ENCODE measurements around the gene PRKD1.
A peak's percentile ranks its signal among the peaks of the same experiment; 100 is the strongest.
"Not testable (repeated sequence)": the region's sequence is repeated elsewhere in the genome, so short reads cannot be mapped to it uniquely, and the experiment has no call there.

Gene PRKD1

DNA sequence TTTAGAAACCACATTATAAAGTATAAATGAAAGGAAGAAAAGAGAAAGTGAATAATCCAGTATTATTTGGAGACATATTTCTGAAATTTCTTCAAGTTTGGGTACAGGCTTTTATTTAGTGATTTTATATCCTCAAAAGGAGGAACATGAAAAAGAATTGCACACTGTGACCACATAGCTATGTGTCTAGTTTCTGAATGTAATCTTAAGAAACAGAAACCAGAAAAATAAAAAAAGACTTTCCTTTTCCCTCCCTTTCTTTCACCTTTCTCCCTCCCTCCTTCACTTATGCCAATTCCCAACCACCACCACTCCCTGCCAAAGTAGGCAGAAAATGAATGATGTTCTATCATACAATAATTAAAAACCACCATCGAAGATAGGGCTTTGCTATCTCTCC lies 189.6 kb downstream of the PRKD1 start:
- DNase-seq, result no peak

DNA sequence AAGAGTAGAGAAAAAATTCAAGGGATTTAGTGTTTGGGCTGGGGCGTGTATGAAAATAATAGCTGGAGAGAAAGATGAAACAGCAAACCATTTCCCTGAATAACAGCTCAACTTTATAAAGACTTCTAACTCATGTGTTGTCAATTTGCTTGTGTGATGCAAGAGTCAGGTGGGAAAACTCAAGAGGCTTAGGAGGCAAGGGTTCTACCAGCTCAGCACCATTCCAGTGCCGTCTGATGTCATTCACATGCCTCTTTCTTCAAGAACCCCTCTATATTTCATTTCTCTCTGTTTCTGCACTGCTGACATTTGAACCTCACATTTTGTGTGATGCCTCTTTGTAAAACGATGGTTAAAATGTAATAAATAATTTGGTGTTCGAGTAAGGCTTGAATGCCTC lies 192.2 kb downstream of the PRKD1 start:
- no peak for DNase-seq

DNA sequence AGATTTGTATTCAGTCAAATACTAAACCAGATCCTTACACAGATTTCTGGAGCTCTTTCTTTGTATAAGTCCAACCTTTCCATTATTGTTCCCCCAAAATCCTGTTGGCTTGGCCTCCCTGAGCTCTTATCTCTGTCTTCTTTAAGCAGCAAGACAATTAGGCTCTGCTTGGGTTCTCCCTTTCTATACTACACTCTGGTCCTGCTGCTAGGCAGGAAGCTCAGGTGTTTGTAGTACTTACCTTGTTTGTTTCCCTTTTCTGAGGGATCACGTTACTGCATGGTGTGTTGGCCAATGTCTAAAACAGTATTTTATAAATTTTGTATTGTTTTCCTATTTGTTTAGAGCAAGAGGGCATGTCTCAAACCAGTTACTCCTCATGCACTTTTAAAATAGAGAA lies 192.9 kb downstream of the PRKD1 start:
- DNase-seq, result no peak

DNA sequence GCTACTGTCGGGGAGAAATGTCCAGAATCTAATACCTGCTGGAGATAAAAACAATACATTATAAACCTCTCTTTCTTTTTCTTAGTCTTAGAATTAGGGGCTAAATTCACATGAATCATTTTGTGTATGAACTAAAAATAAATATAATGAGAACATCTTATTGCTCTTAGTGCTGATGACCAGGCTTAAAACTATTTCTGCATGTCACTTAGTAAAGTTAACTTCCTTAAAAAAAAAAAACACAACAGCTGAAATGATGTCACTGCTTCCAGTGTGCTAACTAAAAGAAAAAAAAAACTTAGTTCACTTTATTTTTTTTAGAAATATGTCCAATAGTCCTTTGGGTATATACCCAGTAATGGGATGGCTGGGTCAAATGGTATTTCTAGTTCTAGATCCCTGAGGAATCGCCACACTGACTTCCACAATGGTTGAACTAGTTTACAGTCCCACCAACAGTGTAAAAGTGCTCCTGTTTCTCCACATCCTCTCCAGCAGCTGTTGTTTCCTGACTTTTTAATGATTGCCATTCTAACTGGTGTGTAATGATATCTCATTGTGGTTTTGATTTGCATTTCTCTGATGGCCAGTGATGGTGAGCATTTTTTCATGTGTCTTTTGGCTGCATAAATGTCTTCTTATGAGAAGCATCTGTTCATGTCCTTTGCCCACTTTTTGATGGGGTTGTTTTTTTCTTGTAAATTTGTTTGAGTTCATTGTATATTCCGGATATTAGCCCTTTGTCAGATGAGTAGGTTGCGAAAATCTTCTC lies 200.9 kb downstream of the PRKD1 start:
- DNase-seq, result not testable (repeated sequence)

DNA sequence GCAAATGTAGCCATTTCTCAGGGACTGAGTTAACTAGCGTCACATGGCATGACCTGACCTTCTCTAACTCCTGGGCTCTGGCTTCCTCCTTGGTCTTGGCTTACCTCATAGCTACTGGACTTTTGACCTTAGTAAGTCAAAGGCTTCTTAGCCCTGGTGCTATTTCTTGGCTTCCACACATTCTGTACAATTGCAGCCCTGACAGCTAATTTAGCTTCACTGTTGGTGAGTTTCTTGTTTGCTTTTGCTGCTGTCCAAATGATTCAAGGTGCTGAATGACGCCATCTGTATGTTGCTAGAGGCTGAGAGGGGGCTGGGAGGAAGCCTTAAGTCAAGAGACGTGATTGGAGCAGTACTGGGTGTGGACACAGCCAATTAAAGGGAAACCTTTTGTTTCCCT lies 202.7 kb downstream of the PRKD1 start:
- peak; percentile 24 for DNase-seq

DNA sequence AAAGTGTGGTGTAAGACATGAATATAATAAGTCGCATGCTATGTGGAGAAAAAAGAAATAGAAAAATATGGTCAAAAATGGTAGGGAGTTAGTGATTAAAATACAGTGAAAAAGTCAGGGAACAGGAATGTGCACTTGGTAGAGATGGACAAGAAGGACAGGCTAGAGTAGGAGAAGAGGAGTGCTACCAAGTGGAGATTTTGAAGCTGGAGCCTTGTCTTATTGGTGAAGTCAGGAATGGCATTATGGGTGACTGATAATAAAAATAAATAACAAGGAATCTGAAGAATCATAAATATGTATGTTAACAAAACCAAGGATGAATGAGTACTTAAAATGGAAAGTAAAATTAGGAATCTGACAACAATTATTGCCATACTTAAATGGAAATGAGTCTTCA lies 204.8 kb downstream of the PRKD1 start:
- DNase-seq, result no peak

DNA sequence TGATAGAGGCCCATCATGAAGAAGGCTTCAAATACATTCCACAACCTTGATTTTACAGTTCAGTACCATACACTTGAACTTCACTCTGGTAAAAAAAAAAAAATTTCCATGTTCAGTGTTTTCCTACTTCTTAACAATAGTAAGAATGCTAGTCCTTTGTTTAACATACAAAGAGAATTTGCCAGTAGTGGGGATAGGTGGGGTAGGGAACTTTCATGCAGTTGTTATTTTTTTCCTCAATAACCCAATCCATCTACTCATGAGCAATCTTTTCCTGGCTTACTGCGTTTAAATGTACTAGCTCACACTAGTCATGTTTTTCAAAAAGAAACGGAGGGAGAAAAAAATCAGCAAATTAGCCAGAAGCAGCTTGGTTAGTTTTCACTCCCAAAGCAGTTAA lies 206.1 kb downstream of the PRKD1 start:
- DNase-seq, result no peak

DNA sequence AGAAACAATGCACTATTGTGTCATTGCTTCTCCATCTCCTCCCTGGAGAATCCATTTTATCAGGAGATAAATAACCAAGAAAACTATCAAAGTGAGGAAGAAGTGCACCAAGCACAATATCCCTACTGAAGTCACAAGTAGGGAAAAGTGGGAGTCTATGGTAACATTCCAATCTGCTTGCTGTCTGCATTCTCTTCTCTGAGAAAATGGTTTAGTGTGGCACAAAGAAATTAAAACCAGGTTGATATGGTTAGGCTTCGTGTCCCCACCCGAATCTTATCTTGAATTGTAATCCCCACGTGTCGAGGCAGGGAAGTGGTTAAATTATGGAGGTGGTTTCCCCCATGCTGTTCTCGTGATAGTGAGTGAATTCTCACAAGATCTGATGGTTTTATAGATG lies 209.7 kb downstream of the PRKD1 start:
- no peak for DNase-seq

DNA sequence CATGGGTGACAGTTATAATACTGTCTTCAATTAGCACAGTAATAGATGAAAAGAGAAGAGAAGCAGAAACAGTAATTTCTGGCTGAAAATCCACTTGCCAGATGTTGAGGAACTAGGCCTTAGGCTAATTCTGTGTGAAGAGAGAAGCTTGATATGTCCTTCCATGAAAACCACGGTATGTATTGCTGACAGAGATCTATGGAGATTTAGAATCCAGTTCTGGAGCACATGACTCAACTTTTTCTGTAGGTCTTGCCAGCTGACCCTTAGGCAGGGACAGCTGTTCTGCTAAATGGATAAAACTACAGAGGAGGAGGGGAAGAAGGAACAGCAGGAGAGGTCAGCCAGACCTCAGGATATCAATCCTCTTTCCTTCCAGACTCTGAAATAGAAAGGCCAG lies 211.5 kb downstream of the PRKD1 start:
- DNase-seq, result no peak

DNA sequence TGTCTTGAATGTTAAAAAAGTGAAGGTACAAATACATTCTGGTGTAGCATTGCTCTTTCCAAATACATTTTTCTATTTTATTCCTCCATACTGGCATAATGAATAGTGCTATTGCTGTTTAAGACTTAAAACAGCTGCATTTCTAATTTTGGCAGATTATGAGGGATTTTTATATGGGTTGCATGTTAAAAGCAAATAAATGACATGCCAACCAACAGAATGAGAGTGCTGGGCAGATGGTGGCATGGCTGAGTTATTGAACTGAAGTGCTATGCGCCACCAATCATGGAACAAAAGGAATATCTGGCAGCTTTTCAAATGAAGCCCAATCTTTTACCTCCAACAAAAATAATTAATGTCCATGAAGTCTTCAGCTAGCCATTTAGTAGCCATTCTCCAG lies 215.0 kb downstream of the PRKD1 start:
- peak; percentile 94 for DNase-seq

DNA sequence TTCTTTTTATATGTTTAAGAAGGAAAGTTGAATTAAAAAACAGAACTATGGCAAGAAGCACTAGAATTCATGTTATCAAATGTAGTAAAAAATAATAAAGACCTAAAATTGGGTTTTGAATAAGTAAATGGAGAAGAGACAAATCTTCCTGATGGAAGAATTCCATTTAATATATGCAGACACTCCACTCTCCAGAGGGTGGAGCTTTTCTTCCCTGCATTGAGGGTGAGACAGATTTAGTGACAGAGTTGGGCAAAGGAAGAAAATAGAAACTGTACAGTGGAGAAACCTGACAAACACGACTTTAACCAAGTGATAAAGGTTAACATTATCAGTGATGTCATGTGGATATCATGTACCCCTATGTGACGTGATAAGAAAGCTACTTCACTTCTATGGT lies 217.6 kb downstream of the PRKD1 start:
- no peak for DNase-seq

DNA sequence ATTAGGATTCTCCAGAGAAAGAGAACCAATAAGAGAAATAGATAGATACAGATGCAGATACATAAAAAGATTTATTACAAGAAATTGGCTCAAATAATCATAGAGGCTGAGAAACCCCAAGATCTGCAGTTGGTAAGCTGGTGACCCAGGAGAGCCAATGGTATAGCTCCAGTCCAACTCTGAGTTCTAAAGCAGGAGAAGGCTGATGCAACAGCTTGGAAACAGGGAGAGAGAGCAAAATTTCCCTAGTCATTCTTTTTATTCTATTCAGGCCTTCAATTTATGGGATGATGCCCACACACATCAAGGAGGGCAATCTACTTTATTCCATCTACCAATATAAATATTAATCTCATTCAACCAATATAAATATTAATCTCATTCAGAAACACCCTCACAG lies 218.2 kb downstream of the PRKD1 start:
- no peak for DNase-seq

DNA sequence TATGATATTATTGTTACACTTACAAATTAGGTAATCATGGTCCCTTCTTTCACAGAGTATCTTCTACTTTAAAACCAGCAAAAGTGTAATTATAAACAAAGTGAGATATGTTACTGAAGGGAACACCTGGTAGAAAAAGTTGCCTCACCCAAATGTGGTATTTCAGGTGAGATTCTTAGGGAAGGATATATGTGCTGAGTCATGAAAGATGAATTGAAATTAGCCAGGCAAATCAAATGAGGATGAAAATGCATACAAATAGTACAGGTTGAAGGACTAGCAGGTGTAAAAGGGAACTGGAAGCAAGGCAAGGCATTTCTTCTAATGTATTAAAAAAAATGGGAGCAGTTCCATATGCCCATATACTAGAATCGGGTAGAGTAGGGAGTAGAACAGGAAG lies 220.9 kb downstream of the PRKD1 start:
- no peak for DNase-seq

DNA sequence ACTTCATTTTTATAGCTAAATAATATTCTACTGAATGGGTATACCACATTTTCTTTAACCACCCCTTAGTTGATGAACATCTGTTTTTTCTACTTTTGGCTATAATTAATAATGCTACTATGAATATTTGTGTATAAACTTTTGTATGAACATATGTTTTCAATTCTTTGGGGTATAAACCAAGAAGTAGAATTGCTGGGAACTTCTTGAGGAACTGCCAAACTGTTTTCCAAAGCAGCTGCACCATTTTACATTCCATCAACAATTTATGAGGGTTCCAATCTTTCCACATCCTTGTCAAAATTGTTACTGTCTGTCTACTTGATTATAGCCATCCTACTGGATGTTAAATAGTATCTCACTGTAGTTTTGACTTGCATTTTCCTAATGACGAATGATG lies 221.8 kb downstream of the PRKD1 start:
- no peak for DNase-seq

DNA sequence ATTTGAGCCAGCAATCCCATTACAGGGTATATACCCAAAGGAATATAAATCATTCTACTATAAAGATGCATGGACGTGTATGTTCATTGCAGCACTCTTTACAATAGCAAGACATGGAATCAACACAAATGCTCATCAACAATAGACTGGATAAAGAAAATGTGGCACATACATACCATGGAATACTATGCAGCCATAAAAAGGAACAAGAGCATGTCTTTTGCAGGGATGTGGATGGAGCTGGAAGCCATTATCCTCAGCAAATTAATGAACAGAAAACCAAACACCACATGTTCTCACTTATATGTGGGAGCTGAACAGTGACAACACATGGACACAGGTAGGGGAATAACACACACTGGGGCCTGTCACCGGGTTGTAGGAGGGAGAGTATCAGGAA lies 238.1 kb downstream of the PRKD1 start:
- not testable (repeated sequence) for DNase-seq

DNA sequence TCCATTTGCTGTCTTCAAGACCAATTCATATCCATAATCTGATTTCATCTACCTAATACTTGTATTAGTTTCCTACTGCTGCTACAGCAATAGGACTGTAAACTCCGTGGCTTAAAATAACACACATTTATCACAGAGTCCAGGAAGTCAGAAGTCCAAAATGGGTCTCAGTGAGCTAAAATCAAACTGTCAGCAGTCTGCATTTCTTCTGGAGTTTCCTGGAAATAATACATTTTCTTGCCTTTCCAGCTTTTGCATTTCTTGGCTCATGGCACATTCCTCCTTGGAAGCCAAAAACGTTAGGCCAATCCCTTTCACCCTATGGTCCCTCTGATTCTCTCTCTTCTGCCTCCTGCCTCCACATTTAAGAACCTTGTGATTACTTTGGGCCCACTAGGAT lies 239.8 kb downstream of the PRKD1 start:
- no peak for DNase-seq

DNA sequence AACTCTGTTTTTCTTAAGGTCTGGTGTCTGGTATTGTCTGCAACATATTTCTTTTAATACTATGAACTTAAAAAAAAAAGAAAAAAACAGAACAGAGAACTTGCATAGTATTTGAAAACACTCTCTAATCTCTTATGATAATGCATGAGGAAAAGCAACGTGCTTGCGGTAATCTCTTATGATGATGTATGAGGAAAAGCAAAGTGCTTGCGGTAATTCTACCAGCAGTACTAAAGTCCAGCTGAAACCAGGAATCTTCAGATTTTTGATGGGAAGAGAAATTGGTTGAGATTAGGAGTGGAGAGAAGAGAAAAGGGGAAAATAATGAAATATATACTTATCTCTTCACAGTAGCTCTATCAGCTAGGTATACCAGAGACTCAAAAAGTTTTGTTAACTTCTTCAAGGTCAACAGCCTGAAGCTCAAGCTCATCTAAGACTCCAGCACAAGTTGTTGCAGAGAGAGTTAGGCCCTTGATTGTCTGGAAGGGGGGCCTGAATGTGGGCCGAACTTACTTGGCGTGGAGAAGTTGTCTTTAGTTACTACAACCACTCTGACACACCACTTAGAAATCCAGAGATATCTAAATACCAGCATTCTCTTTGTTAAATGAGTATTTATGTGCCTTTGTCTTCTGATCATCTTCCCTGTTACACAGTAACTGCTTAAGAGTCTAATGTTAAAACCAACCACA lies 240.4 kb downstream of the PRKD1 start:
- DNase-seq, result no peak

DNA sequence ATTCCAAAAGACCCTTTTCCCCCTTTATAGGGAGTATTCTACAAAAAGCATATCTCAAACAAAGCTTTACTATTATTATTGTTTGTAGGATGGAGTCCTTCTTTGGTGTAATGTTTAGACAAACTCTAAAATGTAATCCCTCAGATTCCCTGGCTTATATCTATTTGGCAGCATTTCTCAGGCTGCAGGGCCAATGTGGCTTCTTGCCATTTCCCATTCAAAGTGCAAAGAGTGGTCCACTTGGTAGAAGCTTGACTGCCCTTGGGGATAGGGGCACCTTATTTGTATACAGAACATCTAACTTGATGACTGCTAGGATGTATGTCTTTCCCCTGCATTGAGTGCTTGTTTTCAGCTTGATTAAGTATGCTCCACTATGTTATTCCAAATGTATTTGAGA lies 242.7 kb downstream of the PRKD1 start:
- peak; percentile 64 for DNase-seq

DNA sequence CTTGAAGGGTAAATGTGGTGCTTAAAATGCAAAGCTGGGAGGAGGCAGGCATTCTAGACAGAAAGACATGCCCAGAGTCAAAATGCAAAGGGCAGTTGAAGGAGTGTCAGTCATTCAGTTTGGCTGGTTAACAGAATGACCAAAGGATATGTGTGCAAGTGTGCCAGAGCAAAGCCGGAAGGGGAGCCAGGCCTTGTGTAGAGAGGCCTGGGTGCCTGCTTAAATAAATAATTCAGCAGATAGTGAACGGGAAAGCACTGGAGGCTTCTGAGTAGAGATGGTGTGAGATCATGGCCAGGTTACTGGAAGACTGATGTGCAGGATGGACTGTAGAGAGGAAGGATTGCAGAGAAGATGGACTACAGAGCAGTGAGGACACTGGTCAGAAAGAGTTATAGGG lies 244.9 kb downstream of the PRKD1 start:
- no peak for DNase-seq

DNA sequence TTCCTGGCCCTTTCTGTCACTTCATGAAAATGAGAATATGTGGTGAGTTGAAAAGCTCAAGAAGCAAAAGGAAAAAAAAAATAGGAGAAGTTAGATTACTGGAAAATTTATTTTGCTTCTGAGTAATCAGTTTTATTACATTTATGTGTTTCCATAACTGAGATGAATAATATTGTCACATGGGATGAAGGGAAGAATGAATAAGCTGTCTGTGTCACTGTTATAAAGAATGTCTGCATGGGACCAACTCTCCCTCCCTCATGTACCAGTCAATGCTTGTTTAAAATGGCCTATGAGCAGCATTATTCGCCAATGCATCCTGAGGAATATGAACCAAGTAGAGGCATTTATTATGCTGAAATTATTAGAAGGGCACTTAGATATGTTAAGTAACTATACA lies 246.3 kb downstream of the PRKD1 start:
- no peak for DNase-seq

DNA sequence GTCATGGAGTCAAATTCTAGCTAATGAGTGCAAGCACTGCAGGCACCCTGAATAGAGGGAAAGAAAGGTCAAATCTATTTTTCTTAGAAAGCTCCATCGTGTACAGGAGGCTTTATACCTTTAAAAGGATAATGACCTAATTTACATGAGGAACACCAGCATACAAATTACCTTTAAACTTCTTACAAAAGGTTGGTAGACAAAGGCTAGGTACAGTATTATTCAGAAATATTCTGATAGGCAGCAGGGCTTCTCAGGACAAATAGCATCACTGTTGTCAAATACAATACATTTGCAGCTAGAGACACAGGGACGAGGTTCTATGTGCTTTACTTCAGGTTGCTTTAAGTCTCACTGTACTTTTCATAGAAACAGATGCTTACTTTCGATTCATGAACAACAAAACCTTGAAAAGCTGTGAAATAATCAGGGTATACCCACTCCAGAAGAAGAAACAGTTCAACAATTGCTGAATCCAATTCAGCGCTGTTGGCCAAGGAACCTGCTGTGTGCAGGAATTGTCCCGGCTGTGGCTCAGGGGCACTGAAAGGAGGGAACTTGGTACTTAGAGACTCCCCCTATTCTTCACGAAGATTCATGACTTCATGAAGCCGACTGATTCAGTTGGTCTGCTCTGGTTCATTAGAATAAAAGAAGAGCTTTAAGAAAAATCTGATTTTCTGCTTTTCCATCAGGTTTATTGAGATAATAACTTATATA lies 252.9 kb downstream of the PRKD1 start:
- no peak for DNase-seq

DNA sequence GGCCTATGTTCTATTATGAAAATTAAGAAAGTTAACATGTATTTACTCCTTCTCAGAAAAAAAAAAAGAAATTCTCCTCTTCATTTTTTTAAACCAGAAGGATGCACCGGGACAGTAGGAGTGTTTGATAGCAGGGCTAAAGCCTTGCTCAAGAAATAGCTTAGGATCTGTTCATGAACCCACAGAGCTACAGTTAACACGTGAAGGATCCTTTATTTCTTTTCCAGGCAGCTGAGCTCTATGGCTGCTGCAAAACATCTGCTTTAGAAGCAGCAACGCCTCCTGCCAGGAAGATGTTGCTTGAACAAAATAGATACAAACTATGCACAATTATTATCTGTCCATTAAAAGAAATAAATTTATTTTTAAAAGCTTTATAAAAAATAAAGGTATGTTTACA lies 254.8 kb downstream of the PRKD1 start:
- DNase-seq, result no peak

DNA sequence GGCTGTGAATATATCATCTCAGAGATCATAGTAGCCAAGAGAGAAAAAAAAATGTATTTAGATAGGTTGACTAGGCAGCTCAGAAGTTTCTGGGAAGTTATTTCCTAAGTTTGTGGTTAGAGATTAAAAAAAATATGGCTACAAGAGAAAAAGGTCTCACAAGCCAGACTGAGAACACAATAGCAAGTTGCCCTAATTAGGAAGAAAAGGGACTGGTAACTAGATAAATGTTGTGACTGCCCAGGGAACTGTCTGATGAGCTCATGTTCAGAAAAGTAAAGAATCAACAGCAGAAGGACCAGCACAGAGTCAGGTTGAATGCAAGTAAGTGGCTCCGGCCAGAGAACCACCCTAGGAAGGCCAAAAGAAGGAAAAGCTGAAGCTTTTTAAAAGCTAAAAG lies 256.6 kb downstream of the PRKD1 start:
- no peak for DNase-seq

DNA sequence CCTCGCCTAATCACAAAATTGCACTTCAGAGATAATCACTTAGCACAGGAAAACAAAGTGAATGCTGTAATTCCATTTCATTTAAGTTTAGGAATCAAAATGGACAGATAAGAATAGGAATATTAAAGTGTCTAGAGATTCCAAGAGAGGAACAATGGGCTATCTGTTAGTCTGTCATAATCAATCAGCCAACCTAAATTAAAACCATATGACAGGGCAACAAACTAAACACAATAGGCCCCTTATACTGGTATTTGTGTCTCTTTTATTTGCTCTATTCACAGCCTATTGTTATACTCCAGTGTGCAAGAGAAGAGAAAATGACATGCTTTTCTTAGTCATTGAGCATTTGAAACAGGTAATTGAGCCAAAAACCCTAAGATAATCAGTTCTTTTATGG lies 259.4 kb downstream of the PRKD1 start:
- DNase-seq, result no peak

Measured in NCI-H1092 (cell line).